ENCODE data around the gene OLIG1. TPM values are rescaled to one million over a fixed set of nuclear protein-coding genes. Genes with fewer than 3 reads are reported as not detected.

OLIG1 gene
- total and polyA plus RNA-seq, 2 of the 13 experiments (the other 11 are each of a cell fraction or from before 2014, with no cell fraction given) = not detected

DNA sequence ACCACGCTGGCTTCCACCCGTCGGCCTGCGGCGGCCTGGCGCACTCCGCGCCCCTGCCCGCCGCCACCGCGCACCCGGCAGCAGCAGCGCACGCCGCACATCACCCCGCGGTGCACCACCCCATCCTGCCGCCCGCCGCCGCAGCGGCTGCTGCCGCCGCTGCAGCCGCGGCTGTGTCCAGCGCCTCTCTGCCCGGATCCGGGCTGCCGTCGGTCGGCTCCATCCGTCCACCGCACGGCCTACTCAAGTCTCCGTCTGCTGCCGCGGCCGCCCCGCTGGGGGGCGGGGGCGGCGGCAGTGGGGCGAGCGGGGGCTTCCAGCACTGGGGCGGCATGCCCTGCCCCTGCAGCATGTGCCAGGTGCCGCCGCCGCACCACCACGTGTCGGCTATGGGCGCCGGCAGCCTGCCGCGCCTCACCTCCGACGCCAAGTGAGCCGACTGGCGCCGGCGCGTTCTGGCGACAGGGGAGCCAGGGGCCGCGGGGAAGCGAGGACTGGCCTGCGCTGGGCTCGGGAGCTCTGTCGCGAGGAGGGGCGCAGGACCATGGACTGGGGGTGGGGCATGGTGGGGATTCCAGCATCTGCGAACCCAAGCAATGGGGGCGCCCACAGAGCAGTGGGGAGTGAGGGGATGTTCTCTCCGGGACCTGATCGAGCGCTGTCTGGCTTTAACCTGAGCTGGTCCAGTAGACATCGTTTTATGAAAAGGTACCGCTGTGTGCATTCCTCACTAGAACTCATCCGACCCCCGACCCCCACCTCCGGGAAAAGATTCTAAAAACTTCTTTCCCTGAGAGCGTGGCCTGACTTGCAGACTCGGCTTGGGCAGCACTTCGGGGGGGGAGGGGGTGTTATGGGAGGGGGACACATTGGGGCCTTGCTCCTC, 42.3 kb upstream of the OLIG1 start:
- Histone ChIP-seq H3K4me2 (ENCODE audit: low read depth, low read length) (no peak overlapping the region), H3K4me3 (replicated peaks in 1 of 3; ENCODE audit: insufficient read depth in 1 of 3, low read depth in 2 of 3, low read length in 3 of 3) (no peak overlapping the region), H3K4me1 (ENCODE audit: insufficient read depth, low read length) (no peaks in the 10 kb centered on the region), H3K36me3 (replicated peaks in 1 of 2; ENCODE audit: control insufficient read depth in 1 of 2, insufficient read depth in 2 of 2, low read length in 2 of 2) (no peaks in the 10 kb centered on the region), H3K27me3 (ENCODE audit: control insufficient read depth in 1 of 2, insufficient read depth in 2 of 2, low read length in 2 of 2) (peaks cover 19 to 91% of the 10 kb centered on the region in 2 experiments; a peak in 4 of 5 replicates), H3K9ac (ENCODE audit: insufficient read depth, low read depth, low read length) (no peak overlapping the region), H3K9me3 (ENCODE audit: low read length) (no peaks in the 10 kb centered on the region), H4K20me1 (ENCODE audit: insufficient read depth, low read length) (no peaks in the 10 kb centered on the region), H3K79me2 (ENCODE audit: insufficient read depth, low read length) (no peaks in the 10 kb centered on the region), H2AFZ (ENCODE audit: low read length) (no peak overlapping the region), H3K27ac (ENCODE audit: extremely low read length, insufficient read depth, low read length) (no peak overlapping the region)
- FAIRE-seq = no peak
- POLR2A ChIA-PET = no interaction called here
- TF ChIP-seq ZFP1 (CRISPR knock-in tag; IDR thresholded peaks at IDR 0.05) = no peak
- TF ChIP-seq ZNF790 (CRISPR knock-in tag; IDR thresholded peaks at IDR 0.05; ENCODE audit: borderline replicate concordance) = no peak
- TF ChIP-seq ZNF776 (CRISPR knock-in tag; IDR thresholded peaks at IDR 0.05) = no peak
- no peak for TF ChIP-seq ZMYM4 (CRISPR knock-in tag; IDR thresholded peaks at IDR 0.05)
- in situ Hi-C loops (cut with HindIII; ENCODE audit: extremely low pct_ligation_motif_present, low pct_unique_long_range_greater_than_20kb) = no loop called here
- no TSS peak for BruUV-seq (replicated peaks)
- CTCF ChIA-PET (ENCODE audit: low intra/inter-chr PET ratio, low total read pairs) = no interaction called here
- no peak for DNase-seq (ENCODE audit: low spot score)
- intact Hi-C loops (cut with micrococcal nuclease; ENCODE audit: unreplicated experiment) = no loop called here
- no peak for ATAC-seq
- WGBS (ENCODE audit: low lambda C conversion rate) = 21% methylated on average over 6 of the region's 85 CpGs

DNA sequence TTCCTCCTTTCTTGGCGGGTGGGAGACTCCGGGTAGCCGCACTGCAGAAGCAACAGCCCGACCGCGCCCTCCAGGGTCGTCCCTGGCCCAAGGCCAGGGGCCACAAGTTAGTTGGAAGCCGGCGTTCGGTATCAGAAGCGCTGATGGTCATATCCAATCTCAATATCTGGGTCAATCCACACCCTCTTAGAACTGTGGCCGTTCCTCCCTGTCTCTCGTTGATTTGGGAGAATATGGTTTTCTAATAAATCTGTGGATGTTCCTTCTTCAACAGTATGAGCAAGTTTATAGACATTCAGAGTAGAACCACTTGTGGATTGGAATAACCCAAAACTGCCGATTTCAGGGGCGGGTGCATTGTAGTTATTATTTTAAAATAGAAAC, 41.7 kb upstream of the OLIG1 start:
- no peak for ATAC-seq
- BruUV-seq (replicated peaks) = no TSS peak
- no peak for TF ChIP-seq AGO1 (IDR thresholded peaks at IDR 0.05; ENCODE audit: low read depth, low read length, poor library complexity, severe bottlenecking)
- TF ChIP-seq TP53 (CRISPR knock-in tag; conservative IDR thresholded peaks at IDR 0.05) = no peak
- no peak for TF ChIP-seq ZNF670 (CRISPR knock-in tag; IDR thresholded peaks at IDR 0.05; ENCODE audit: borderline replicate concordance)
- TF ChIP-seq, protein P1, sequence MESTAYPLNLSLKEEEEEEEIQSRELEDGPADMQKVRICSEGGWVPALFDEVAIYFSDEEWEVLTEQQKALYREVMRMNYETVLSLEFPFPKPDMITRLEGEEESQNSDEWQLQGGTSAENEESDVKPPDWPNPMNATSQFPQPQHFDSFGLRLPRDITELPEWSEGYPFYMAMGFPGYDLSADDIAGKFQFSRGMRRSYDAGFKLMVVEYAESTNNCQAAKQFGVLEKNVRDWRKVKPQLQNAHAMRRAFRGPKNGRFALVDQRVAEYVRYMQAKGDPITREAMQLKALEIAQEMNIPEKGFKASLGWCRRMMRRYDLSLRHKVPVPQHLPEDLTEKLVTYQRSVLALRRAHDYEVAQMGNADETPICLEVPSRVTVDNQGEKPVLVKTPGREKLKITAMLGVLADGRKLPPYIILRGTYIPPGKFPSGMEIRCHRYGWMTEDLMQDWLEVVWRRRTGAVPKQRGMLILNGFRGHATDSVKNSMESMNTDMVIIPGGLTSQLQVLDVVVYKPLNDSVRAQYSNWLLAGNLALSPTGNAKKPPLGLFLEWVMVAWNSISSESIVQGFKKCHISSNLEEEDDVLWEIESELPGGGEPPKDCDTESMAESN (CRISPR knock-in tag; conservative IDR thresholded peaks at IDR 0.05) = no peak
- TF ChIP-seq MEF2D (CRISPR knock-in tag; IDR thresholded peaks at IDR 0.05) = no peak
- TF ChIP-seq, protein P2, sequence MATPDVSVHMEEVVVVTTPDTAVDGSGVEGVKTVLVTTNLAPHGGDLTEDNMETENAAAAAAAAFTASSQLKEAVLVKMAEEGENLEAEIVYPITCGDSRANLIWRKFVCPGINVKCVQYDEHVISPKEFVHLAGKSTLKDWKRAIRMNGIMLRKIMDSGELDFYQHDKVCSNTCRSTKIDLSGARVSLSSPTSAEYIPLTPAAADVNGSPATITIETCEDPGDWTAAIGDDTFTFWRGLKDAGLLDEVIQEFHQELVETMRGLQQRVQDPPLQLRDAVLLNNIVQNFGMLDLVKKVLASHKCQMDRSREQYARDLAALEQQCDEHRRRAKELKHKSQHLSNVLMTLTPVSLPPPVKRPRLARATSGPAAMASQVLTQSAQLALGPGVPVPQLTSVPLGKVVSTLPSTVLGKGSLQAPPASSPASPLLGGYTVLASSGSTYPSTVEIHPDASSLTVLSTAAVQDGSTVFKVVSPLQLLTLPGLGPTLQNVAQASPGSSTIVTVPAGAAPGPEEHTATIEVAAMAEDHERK (CRISPR knock-in tag; IDR thresholded peaks at IDR 0.05; ENCODE audit: low read depth) = no peak
- TF ChIP-seq KLF11 (CRISPR knock-in tag; IDR thresholded peaks at IDR 0.05) = no peak
- TF ChIP-seq ZNF674 (CRISPR knock-in tag; IDR thresholded peaks at IDR 0.05; ENCODE audit: low read depth) = no peak
- no peak for TF ChIP-seq HDAC1 (CRISPR knock-in tag; IDR thresholded peaks at IDR 0.05)
- TF ChIP-seq HNRNPH1 (optimal IDR thresholded peaks at IDR 0.05; ENCODE audit: low read depth, low read length) = no peak
- TF ChIP-seq ZNF737 (CRISPR knock-in tag; IDR thresholded peaks at IDR 0.05; ENCODE audit: borderline replicate concordance) = no peak
- TF ChIP-seq ZNF33B (CRISPR knock-in tag; IDR thresholded peaks at IDR 0.05) = no peak
- TF ChIP-seq BRD4 (CRISPR knock-in tag; IDR thresholded peaks at IDR 0.05) = no peak

More for the DNA sequence above, 41.7 kb upstream of the OLIG1 start:
- Histone ChIP-seq H3K4me1 (ENCODE audit: insufficient read depth, low read length) (no peaks in the 10 kb centered on the region), H3K27me3 (ENCODE audit: control insufficient read depth in 1 of 2, insufficient read depth in 2 of 2, low read length in 2 of 2) (peaks cover 16 to 90% of the 10 kb centered on the region in 2 experiments; a peak in 4 of 5 replicates), H4K20me1 (ENCODE audit: insufficient read depth, low read length) (no peaks in the 10 kb centered on the region), H3K9me3 (ENCODE audit: low read length) (no peaks in the 10 kb centered on the region), H3K4me3 (replicated peaks in 1 of 3; ENCODE audit: insufficient read depth in 1 of 3, low read depth in 2 of 3, low read length in 3 of 3) (no peak overlapping the region), H3K27ac (ENCODE audit: extremely low read length, insufficient read depth, low read length) (no peak overlapping the region), H2AFZ (ENCODE audit: low read length) (no peak overlapping the region), H3K4me2 (ENCODE audit: low read depth, low read length) (no peak overlapping the region), H3K9ac (ENCODE audit: insufficient read depth, low read depth, low read length) (no peak overlapping the region), H3K36me3 (replicated peaks in 1 of 2; ENCODE audit: control insufficient read depth in 1 of 2, insufficient read depth in 2 of 2, low read length in 2 of 2) (no peaks in the 10 kb centered on the region), H3K79me2 (ENCODE audit: insufficient read depth, low read length) (no peaks in the 10 kb centered on the region)
- intact Hi-C loops (cut with micrococcal nuclease; ENCODE audit: unreplicated experiment) = no loop called here
- in situ Hi-C loops (cut with HindIII; ENCODE audit: extremely low pct_ligation_motif_present, low pct_unique_long_range_greater_than_20kb) = no loop called here
- WGBS (ENCODE audit: low lambda C conversion rate) = 21% methylated on average over 14 of the region's 15 CpGs
- POLR2A ChIA-PET = no interaction called here
- CTCF ChIA-PET (ENCODE audit: low intra/inter-chr PET ratio, low total read pairs) = no interaction called here
- FAIRE-seq (no peak), DNase-seq (ENCODE audit: low spot score) (no peak)

Data from HepG2 (cell line).